MCF 10A (cell line): ENCODE data around the gene SPATA16. TPM values are rescaled to one million over a fixed set of nuclear protein-coding genes. Genes with fewer than 3 reads are reported as not detected.

Experiments used
- BruUV-seq: library from RNA; stranded (reverse); fragments of 400-500 nt; replicated peaks from 2 replicates; lab custom pipeline; 2021; lab: Mats Ljungman, UMichigan
- CTCF ChIA-PET: fragments of 300-600 bp; sonication (Branson Sonifier 250); formaldehyde crosslinking; extraction: SDS; loops from one replicate; lab custom pipeline; 2021; ENCODE audit warnings: antibody characterized with exemption, inconsistent platforms; lab: Yijun Ruan, JAX
- POLR2A ChIA-PET: fragments of 300-600, 350-650 bp; sonication (Branson Sonifier 250); formaldehyde crosslinking; extraction: SDS; loops from one replicate; lab custom pipeline; 2020; ENCODE audit warnings: antibody characterized with exemption, inconsistent platforms; lab: Yijun Ruan, JAX
- DNase-seq: peaks from one replicate; pipeline ENCODE4 v3.0.0-alpha.2; 2018; ENCODE audit not compliant: unreplicated experiment
- H3K27ac Mint-ChIP-seq: one replicate; pipeline ENCODE4 v1.8.0; 2022; ENCODE audit warnings: mild to moderate bottlenecking, low read depth, mixed read lengths; ENCODE audit not compliant: unreplicated experiment
- H3K27me3 Mint-ChIP-seq: one replicate; pipeline ENCODE4 v1.8.0; 2022; ENCODE audit warnings: mixed read lengths; ENCODE audit not compliant: insufficient read depth, unreplicated experiment
- H3K36me3 Mint-ChIP-seq: one replicate; pipeline ENCODE4 v1.8.0; 2022; ENCODE audit warnings: mild to moderate bottlenecking, moderate library complexity, mixed read lengths; ENCODE audit not compliant: insufficient read depth, unreplicated experiment
- H3K4me1 Mint-ChIP-seq: one replicate; pipeline ENCODE4 v1.8.0; 2022; ENCODE audit warnings: mixed read lengths; ENCODE audit not compliant: insufficient read depth, unreplicated experiment
- H3K4me3 Mint-ChIP-seq: one replicate; pipeline ENCODE4 v1.8.0; 2022; ENCODE audit warnings: mild to moderate bottlenecking, moderate library complexity, mixed read lengths; ENCODE audit not compliant: unreplicated experiment
- H3K9me3 Mint-ChIP-seq: one replicate; pipeline ENCODE4 v1.8.0; 2022; ENCODE audit warnings: mixed read lengths; ENCODE audit not compliant: unreplicated experiment
- intact Hi-C: fragments of 100-400 bp; cut with micrococcal nuclease; formaldehyde crosslinking; loops from 2 replicates; pipeline ENCODE4 v1.14.1; 2022
- total RNA-seq: library from RNA; stranded (reverse); gene quantifications from 2 replicates; pipeline ENCODE4 v1.2.3, GENCODE V29; 2022
- TF ChIP-seq, protein P1 (sequence below): fragments of 200-600 bp; IDR thresholded peaks from one replicate; pipeline ENCODE4 v1.8.0; 2022; ENCODE audit warnings: antibody characterized with exemption, mild to moderate bottlenecking; ENCODE audit not compliant: unreplicated experiment

SPATA16 gene
- total RNA-seq, 1 experiment from 2014 or later = not detected

DNA sequence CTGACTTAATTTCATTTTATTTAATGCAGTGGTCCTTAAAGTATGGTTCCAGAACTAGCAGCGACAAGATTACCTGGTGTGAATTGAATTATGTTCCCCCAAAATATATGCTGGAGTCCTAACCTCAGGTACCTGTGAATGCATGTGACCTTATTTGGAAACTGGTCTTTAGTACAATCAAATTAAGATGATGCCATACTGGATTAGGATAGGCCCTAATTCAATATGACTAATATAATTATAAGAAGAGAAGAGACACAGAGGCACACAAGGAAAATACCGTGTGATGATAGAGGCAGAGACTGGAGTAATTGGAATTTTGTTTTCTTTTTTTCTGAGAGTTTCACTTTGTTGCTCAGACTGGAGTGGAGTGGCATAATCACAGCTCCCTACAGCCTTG lies 12.6 kb upstream of the SPATA16 start:
- TF ChIP-seq, protein P1, sequence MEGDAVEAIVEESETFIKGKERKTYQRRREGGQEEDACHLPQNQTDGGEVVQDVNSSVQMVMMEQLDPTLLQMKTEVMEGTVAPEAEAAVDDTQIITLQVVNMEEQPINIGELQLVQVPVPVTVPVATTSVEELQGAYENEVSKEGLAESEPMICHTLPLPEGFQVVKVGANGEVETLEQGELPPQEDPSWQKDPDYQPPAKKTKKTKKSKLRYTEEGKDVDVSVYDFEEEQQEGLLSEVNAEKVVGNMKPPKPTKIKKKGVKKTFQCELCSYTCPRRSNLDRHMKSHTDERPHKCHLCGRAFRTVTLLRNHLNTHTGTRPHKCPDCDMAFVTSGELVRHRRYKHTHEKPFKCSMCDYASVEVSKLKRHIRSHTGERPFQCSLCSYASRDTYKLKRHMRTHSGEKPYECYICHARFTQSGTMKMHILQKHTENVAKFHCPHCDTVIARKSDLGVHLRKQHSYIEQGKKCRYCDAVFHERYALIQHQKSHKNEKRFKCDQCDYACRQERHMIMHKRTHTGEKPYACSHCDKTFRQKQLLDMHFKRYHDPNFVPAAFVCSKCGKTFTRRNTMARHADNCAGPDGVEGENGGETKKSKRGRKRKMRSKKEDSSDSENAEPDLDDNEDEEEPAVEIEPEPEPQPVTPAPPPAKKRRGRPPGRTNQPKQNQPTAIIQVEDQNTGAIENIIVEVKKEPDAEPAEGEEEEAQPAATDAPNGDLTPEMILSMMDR = no peak
- BruUV-seq = no TSS peak
- no peaks in the 10 kb centered on the region for H3K4me1 Mint-ChIP-seq
- no peak for DNase-seq
- no peak overlapping the region for H3K4me3 Mint-ChIP-seq
- H3K27me3 Mint-ChIP-seq = peaks cover 30% of the 10 kb centered on the region
- intact Hi-C loops = no loop called here
- CTCF ChIA-PET = interaction anchor here (0.6 to 0.7 kb wide), 2 partner anchors 15 to 123 kb away, joined by 3 to 4 read pairs; no protein-coding TSS in a partner anchor
- no peaks in the 10 kb centered on the region for H3K36me3 Mint-ChIP-seq
- H3K27ac Mint-ChIP-seq = no peak overlapping the region
- POLR2A ChIA-PET = no interaction called here
- H3K9me3 Mint-ChIP-seq = no peaks in the 10 kb centered on the region

DNA sequence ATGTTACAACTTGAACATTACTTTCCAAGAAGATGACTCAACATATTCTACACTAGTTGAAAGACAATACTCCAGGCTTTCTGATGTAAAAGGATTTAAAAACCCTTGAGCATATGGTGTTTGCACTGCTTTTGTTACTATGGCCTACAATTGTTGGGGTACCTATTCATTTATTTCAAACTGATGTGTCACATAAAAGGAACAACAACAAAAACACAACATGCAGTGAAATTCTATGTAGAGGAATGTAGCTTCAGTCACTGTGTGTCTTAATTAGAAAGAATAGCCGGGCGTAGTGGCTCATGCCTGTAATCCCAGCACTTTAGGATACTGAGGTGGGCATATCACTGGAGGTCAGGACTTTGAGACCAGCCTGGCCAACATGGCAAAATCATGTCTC lies 1.6 kb downstream of the SPATA16 start:
- Mint-ChIP-seq H3K4me1 (no peaks in the 10 kb centered on the region), H3K27ac (no peak overlapping the region), H3K36me3 (no peaks in the 10 kb centered on the region), H3K4me3 (no peak overlapping the region), H3K27me3 (peaks cover 80% of the 10 kb centered on the region), H3K9me3 (no peaks in the 10 kb centered on the region)
- intact Hi-C loops = no loop called here
- no TSS peak for BruUV-seq
- no peak for DNase-seq
- ChIA-PET POLR2A (no interaction called here), CTCF (interaction anchor here (0.6 to 1.0 kb wide), 2 partner anchors 37 to 152 kb away, joined by 3 to 4 read pairs; no protein-coding TSS in a partner anchor)
- TF ChIP-seq, protein P1 = no peak

DNA sequence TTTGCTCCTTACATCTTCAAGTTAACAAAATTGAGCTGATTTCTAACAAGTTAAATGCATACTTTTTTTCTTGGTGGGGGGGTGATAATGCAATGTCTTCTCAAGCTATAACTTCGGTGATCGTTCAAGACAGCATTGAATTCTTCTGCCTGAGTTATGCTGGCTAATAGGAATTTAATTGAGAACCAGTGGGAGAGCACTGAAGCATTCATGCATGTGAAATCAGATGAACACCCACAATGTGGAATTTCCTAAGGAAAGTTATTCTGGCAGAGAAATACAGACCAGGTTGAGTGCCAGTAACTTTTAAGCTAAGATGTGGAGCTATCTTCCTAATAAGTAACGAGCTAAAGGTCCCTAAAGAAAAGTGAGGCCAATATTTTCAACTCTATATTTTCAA lies 3.0 kb downstream of the SPATA16 start:
- H3K27me3 Mint-ChIP-seq = peaks cover 82% of the 10 kb centered on the region
- TF ChIP-seq, protein P1 = no peak
- DNase-seq = no peak
- no TSS peak for BruUV-seq
- ChIA-PET CTCF (interaction anchor here (0.7 kb wide), 1 partner anchor 16 kb away, joined by 4 read pairs; no protein-coding TSS in a partner anchor), POLR2A (no interaction called here)
- no peaks in the 10 kb centered on the region for H3K4me1 Mint-ChIP-seq
- no peaks in the 10 kb centered on the region for H3K9me3 Mint-ChIP-seq
- no peak overlapping the region for H3K27ac Mint-ChIP-seq
- no peak overlapping the region for H3K4me3 Mint-ChIP-seq
- no peaks in the 10 kb centered on the region for H3K36me3 Mint-ChIP-seq
- intact Hi-C loops = no loop called here

DNA sequence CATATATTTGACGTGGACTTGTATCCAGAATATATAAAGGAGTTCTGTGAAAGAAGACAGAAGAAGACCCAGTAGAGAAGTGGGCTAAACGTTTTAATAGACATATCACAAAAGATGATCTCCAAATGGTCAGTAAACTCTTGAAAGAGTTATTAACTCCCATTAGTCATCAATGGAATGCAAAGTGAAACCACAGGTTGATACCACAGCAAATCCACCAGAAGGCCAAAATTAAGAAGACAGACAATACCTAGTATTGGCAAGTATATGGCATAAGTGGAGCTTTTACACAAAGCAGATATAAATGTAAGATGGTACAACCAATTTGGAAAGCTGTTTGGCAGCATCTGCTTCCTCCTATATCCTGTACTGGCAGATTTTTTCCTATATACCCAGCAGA lies 6.0 kb downstream of the SPATA16 start:
- ChIA-PET POLR2A (interaction anchor here (0.6 kb wide), 1 partner anchor 97 kb away, joined by 3 read pairs; no protein-coding TSS in a partner anchor), CTCF (no interaction called here)
- intact Hi-C loops = no loop called here
- TF ChIP-seq, protein P1 = no peak
- Mint-ChIP-seq H3K27me3 (peaks cover 88% of the 10 kb centered on the region), H3K4me3 (no peak overlapping the region), H3K9me3 (no peaks in the 10 kb centered on the region), H3K4me1 (no peaks in the 10 kb centered on the region), H3K36me3 (no peaks in the 10 kb centered on the region), H3K27ac (no peak overlapping the region)
- peak; percentile 8 for DNase-seq
- BruUV-seq = no TSS peak
